GM21723 (cell line): ENCODE results near the gene CACHD1.

ENCODE experiments used
- ATAC-seq: cut with Tn5 transposase; IDR thresholded peaks from one replicate; pipeline ENCODE4 v1.9.1; 2021; ENCODE audit warnings: mild to moderate bottlenecking, moderate library complexity; ENCODE audit not compliant: unreplicated experiment

Gene CACHD1

DNA sequence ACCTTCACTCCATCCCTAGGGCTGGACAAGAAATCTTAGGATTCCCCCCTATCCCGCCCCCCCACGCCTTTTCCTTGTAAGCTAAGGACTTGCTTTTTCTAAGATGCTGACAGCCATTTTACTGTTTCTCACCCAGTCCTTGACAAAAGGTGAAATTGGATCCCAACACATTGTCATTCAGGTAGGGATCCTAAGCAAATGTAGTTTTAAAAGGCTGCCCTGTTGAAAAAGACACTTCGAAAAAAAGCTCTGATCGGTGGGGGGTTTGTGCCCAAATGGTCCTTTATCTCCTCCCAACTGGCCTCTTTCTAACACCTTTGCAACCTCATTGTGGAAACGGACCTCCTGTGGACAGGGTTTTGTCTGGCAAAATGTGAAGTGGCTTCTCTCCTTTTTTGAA lies 2.9 kb downstream of the CACHD1 start:
- no peak for ATAC-seq

DNA sequence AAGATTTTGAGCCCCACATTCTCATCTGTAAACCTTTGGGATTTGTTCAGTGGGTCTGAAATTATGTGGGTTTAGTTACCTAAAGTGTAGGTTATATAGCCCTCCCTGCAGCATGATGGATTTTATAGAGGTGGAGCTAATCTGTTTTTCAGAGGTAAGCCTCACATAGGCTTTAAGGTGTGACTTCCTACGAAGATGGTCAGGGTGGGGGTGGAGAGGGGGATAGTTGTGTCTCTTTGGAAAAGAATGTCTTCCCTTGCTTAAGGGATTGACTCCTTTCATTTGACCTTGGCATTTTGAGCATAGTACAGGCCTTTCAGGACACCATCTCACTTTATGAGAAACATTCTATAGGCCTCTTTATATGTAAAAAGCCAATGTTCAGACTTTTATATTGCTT lies 3.4 kb downstream of the CACHD1 start:
- no peak for ATAC-seq

GRCh38 chr1:64474133-64474532 lies 4.2 kb downstream of the CACHD1 start:
- no peak for ATAC-seq

DNA sequence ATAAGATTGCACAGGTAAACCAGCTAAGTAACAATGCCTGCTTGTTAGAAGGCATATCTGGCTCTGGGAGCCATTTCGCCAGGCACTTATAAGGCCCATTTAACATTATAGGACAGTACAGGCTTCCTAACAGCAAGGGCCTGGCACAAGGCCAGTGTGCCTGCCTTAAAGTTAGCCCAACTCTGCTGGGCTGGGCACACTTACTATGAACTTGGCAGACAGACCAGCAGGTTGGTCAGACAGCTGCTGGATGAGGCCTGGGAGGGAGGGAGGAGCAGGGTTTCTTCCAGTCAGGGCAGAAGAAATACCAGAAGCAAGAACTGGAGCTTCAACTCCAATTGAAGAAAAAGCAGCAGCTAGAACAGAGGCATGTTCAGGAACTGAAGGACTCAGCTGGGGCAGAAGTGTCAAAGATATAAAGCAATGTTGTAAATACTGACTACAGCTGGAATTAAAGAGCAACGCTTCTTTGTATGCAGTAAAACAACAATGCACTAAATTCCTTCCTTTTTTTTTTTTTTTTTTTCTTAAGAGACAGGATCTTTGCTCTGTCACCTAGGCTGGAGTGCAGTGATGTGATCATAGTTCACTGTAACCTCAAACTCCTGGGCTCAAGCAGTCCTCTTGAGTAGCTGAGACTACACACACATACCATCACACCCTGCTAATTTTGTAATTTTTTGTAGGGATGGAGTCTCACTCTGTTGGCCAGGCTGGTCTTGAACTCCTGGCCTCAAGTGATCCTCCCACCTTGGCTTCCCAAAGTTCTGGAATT lies 4.9 kb downstream of the CACHD1 start:
- no peak for ATAC-seq

GRCh38 chr1:64476251-64476952 lies 6.5 kb downstream of the CACHD1 start:
- ATAC-seq = no peak

DNA sequence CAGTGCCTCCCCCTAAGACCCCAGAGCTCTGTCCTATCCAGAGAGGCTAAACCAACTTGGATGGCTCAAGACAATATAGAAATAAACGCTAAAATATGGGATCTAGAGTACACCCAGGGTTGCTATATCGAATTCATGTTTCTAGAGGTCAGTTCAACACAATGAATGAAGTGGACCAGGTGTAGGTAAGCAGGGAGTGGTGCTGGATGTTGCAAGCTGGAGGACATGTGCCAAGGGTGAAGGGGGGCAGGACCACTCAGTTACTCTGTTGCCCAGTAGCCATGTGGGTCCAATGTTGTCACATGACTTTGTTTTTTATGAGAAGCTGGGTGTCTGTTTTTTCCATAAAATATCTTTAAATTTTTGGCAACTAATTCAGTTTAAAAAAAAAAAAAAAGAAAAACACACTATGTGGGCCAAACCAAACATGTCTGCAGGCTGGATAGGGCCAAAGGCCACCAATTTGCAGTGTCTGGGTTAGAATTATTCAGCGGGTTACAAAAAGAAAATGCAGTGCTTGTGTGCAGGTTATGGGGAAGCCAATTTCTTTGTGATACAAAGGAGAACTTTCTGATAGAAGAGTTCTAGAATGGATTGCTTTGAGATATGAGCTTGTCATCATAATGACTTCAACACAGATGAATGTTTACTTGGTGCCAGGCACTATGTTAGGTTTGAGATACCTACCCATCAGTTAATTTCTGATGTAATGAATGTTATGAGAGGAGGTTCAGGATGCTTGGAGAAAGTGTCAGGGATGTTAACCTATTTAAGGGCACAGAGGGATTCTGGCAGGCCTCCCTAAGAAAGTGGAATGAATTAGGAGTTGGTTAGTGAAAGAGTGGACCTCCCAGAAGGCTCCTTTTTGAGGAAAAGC lies 8.9 kb downstream of the CACHD1 start:
- no peak for ATAC-seq

- ATAC-seq = no peak
These were observed 9.9 kb downstream of the CACHD1 start for GRCh38 chr1:64479874-64480273.

DNA sequence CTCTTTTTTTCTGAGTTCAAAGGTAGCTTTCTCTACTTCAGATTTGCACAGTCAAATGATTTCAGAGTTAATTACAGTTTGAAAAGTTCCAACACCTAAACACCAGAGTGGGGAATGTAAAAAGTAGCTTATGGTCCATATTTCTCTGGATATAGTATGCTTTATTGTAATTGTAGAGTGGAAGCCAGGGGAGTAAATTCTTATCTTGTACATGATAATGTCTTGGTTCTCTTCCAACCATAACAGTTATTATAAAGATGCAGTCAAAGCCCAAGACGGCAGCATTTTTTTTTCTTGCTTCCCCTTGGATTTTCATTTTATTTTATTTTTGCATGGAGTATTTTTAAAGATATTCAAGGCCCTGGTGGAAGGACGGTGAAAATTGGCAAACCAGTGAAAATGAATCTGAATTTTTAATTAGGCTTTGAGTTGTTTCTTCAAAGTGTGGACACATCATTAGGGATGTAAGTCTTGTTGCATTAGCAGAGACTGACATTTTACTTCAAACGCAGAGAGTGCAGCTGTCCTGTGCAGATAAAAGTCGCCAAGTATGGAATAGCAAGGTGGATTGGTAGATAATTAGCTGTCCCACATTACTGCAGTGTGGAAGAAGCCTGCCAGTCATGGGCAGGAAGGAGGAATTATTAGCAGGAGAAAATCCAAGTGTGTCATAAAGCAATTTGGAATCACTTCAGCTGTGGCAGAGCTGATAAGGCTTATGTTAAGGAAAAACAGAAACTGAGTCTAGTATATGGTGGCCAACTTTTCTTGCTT lies 11.3 kb downstream of the CACHD1 start:
- ATAC-seq = no peak

DNA sequence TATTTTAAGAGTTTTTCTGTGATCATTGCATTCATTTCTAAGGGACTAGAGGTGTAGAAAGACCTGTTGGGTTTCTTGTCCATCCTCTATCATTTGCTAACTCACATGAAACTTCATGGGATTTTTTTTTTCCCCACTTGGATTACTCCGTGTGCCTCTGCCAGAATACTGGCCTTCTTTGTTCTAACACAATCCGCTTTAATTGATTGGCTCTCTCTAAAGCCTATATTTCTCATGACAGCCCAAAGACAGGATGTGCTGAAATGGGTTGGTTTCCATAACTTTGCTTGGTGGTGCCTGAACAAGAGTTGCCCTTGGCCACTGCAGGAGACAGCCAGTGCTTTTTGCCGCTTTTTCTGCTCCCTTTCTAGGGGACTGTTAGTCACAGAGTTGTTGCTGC lies 12.2 kb downstream of the CACHD1 start:
- no peak for ATAC-seq

DNA sequence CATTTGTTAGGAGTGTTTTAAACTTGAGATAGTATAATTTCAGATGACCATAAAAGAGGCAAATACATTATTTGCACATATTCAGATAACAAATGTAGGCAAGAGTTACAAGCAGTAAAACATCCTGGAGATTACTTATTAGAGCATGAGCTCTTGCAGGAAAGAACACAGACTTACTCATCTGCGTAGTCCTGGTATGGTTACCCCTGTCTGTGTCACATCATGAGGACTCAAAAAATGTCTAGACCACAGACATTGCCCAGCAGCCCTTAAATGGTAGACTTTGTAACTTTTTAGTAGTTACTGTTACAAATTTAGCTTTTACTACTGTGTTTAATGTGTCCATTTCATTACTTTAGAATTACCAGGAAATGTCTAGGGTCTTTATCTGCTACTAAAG lies 12.8 kb downstream of the CACHD1 start:
- no peak for ATAC-seq

DNA sequence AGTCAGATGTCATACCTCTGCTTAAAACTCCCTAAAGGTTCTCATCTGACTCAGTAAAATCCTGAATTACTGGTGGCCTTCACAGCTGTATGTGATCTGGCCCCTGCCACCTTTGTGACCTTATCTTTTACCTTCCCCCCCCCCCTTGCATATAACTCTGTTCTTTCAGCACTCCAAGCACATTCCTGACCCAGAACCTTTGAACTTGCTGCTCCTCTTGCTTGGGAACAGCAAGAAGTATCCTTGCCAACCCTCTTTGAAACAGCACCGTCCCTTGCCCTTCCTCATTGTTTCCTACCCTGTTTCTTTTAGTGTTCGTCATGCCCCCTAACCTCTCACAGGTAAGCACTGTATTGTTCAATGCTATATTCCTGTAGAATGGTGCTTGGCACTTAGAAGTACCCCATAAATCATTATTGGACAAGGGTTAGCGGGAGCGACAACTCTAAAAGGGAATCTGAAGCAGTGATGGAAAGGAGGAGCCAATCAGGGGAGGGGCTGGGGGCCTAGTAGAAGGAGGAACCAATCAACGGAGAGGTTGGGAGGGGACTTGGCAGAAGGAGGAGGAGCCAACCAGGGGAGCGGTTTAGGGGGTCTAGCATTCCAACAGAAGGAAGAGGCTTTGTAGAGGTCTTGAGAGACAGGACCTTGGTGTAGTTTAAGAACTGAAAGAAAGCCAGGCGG lies 13.9 kb downstream of the CACHD1 start:
- ATAC-seq = no peak

GRCh38 chr1:64484651-64485050 lies 14.7 kb downstream of the CACHD1 start:
- ATAC-seq = no peak

DNA sequence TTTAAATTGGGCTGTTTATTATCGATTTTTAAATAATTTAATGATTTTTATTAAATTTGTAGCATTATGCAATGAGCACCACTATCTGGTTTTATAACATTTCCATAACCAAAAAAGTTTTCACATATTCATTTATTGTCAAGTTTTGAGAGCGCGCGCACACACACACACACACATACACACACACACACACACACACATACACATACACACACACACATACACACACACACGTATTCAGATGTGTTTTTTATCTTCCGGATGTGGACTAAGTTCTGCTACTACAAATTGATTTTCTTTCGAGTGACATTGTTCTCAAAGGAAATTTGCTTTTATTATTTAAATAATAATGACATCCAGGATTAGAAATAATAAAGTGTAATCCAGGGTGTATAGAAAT lies 16.3 kb downstream of the CACHD1 start:
- no peak for ATAC-seq

DNA sequence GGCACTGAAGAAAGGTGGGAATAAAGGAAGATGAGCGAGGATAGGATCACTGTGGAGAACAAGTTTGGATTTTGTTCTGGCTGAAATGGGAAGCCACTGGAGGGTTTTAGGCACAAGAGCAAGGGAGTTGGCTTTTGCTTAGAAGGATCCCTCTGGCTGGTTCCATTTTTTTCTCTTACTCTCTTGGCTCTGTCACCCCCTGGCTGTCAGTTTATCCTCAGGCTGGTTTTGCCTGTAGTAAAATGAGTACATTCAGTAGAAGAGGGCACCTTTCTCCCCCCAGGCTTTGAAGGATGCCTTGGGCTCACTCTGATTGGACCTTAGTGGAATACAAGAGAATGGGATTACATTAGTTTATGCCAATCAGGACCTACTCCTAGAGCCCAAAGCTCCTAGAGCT lies 17.1 kb downstream of the CACHD1 start:
- ATAC-seq = no peak

GRCh38 chr1:64488862-64489261 lies 18.9 kb downstream of the CACHD1 start:
- no peak for ATAC-seq

GRCh38 chr1:64489707-64490106 lies 19.8 kb downstream of the CACHD1 start:
- no peak for ATAC-seq

DNA sequence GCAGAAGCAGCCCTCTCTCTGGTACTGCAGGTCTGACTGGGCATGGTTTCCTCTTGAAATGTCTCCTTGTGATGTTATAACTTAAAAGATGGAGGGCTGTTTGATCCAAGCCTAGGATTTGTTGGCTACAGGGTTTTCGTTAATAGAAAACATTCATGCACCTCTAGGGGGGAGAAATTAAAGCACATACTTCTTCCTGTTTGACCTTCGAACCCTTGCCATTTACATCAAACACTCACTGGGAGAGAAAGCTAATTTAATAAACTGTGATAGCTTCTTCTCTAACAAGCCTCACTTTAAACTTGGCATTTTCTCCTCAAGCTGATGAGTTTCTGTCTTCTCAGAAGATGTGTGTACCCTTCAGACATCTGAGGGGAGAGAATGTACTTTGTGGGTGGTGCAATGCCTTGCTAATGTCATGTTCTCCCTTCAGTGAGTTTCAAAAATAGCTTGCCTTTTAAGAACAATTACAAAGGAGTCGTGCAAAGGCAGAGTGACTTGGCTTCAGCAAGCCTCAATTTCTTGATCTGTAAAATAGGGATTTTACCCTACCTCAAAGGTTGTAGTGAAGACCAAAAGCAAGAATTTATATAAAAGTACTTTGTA lies 20.4 kb downstream of the CACHD1 start:
- no peak for ATAC-seq

GRCh38 chr1:64492424-64492823 lies 22.5 kb downstream of the CACHD1 start:
- ATAC-seq = no peak

GRCh38 chr1:64493831-64494230 lies 23.9 kb downstream of the CACHD1 start:
- ATAC-seq = no peak

DNA sequence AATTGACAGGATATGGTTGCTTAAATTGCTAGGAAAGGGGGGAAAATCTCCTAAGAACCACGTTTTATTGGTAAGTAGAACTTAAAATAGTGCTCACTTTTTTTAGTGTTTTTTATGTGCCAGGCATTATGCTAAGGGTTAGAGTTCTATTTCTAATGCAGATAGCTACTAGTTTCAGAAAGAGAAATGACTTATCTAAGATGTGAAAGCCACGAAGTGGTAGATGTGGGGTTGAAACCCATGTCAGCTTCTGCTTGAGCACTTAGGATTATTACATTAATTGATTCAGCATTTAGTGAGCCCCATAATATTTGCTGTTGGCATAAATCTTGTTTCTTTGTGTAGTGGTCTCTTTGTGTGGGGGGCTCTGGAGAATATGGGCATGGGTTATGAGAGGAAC lies 24.7 kb downstream of the CACHD1 start:
- no peak for ATAC-seq
